ENCODE data around the gene METRNL.
"Not testable (repeated sequence)": the region's sequence is repeated elsewhere in the genome, so short reads cannot be mapped to it uniquely, and the experiment has no call there.

Gene METRNL

GRCh38 chr17:83138820-83139219, 59.4 kb downstream of the METRNL start:
- H3K4me3 ChIP-seq (ENCODE audit: low read length), result no peak overlapping the region
- no peak for DNase-seq (ENCODE audit: low read depth)
- no peak for TF ChIP-seq CTCF (conservative IDR thresholded peaks at IDR 0.05; ENCODE audit: low read depth, low read length)

- not testable (repeated sequence) for DNase-seq (ENCODE audit: low read depth)
Measured at GRCh38 chr17:83139541-83140248, 60.3 kb downstream of the METRNL start.

GRCh38 chr17:83140249-83140566, 60.8 kb downstream of the METRNL start:
- not testable (repeated sequence) for H3K4me3 ChIP-seq (ENCODE audit: low read length); DNase-seq (ENCODE audit: low read depth)

More at GRCh38 chr17:83139541-83140248, 60.3 kb downstream of the METRNL start:
- H3K4me3 ChIP-seq (ENCODE audit: low read length), result not testable (repeated sequence)

- no peak for DNase-seq (ENCODE audit: low read depth)
- TF ChIP-seq CTCF (conservative IDR thresholded peaks at IDR 0.05; ENCODE audit: low read depth, low read length), result no peak
- H3K4me3 ChIP-seq (ENCODE audit: low read length), result no peak overlapping the region
Measured at GRCh38 chr17:83142619-83143018, 63.2 kb downstream of the METRNL start.

GRCh38 chr17:83143817-83144231, 64.4 kb downstream of the METRNL start:
- DNase-seq (ENCODE audit: low read depth), result no peak
- TF ChIP-seq CTCF (conservative IDR thresholded peaks at IDR 0.05; ENCODE audit: low read depth, low read length), result no peak

More at GRCh38 chr17:83143817-83144231, 64.4 kb downstream of the METRNL start:
- no peak overlapping the region for H3K4me3 ChIP-seq (ENCODE audit: low read length)

Measured in retinal pigment epithelial cell (primary cell).